ENCODE data around the gene SELENON.

Gene SELENON

DNA sequence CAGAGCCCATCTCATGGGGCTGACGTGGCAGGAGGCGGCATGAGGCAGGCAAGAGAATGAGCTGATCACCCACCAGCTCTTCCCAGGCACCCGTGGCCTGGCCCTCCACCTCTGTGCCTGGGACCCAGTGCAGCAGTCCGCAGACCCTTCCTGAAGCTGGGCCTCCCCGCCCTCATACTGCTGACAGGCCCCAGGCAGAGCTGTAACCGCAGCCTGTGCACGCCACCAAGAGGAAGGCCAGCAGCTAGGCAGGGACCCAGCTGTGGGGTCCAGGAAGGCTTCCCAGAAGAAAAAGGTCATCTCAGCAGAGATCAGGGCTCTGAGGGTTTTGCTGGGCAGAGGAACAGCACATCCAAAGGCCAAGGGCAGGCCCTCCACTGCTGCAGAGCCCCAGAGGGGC, 9.9 kb downstream of the SELENON start:
- DNase-seq: no peak

DNA sequence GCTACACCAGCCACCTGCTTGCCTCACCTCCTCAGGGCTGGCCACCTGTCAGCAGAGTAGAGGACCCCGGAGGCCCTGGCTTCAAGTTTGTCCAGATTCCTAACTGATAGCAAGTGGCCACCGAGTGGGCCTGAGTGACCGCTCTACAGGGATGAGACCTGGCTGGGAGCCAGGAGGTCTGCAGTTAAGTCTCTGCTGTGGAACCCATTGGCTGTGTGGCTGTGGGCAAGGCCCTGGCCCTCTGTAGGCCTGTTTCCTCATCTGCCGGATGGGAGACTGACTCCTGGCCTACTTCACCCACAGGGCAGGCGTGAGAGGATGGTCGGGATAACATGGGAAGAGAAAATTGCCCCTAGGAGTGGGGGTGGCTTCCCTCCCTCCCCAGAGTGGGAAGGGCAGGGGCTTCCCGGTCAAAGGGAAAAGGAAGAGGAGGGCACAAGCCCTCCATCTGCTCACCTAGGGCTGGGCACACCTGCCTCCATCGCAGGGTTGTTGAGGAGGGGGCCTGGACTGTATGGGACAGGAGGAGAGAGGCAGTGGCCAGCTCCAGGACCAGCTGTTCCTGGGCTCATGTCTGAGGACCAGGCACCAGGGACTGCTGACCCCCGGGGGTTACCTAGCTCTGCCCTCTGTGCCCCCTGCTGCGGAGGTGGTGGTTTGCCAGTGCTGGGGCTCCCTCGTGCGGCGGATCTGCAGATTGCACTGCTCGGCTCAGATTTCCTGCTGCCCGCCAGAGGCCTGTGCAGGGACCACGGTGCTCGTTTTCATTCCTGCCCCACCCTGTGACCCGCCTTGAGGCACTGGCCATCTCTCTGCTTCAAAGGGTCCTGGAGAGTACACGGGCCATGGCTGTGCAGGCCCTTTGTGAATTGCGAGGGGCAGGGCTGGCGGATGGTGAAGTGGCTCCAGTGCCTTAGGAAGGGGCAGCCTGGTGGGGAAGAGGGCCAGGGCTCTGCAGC, 10.6 kb downstream of the SELENON start:
- DNase-seq: peak; percentile 86

DNA sequence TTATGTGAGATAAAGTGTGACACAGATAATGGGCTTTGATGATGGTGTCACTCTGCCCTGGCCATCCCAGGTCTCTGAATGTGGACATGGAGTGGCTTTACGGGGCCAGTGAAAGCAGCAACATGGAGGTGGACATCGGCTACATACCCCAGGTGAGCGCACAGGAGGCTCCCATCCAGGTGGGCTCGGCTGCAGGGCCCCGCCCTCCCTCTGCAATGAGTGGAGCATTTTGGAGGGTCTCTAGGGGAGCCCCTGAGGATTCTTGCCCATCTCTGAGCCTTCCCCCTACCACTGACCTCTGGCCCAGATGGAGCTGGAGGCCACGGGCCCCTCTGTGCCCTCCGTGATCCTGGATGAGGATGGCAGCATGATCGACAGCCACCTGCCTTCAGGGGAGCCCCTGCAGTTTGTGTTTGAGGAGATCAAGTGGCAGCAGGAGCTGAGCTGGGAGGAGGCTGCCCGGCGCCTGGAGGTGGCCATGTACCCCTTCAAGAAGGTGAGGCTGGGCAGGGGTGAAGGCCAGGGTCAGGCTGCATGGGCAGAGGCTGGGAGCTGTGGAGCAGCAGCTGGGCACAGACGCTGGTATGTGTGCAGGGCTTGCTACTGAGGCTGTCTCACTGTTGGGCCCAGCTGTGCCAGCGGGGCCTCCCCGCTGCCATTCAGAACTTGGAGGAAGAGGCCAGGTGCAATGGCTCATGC, 11.5 kb downstream of the SELENON start:
- DNase-seq: no peak

DNA sequence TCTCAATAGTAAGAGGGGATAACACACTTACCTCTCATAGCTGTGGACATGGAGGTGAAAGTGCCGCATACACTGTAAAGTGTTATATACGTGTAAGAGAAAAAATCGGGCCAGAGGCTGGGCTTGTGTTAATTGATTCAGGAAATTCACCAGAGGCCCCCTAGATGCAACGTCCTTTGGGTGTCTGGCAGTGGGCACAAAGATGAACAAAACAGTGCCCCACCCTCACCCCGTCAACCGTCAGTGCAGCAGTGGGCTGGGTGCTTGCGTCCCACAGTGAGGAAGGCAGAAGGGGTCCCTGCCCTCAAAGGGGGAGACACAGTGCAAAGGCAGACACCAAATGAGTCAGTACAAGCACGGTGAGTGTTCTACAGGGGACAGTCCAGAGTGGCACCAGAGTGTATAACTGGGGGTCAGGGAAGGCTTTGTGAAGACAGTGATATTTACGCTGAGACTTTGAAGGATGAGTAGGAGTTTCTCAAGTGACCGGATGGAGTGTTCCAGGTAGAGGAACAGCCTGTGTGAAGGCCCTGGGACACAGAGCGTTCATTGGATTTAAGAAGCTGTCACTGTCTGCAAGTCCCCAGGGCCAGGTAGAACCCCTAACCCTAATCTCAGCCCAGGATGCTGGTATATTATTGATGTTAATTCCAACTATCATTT, 13.2 kb downstream of the SELENON start:
- no peak for DNase-seq

DNA sequence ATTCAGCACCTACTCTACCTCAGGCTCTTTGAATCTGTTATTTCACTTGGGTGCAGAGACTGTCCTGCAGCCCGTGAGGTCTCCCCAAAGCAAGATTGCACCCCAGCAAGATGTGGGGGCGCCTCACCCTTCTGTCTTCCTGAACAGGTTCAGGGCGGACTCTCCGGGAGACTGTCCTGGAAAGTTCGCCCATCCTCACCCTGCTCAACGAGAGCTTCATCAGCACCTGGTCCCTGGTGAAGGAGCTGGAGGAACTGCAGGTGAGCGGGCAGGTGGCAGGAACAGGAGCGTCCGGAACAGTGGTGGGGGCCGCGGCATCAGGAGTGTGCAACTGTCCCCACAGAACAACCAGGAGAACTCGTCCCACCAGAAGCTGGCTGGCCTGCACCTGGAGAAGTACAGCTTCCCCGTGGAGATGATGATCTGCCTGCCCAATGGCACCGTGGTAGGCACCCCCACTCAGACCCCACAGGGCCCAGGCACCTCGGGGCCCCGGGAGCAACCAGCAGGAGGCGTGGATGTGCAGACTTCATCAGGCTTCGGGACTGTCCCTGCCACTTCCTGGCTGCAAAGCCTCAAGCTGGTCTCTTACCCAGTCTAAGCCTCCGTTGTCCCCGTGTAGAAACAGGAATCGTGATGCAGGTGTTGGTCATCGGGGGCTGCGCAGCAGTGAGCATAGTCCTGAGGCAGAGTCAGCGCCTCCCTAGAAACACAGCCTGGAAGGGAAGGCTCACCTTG, 13.9 kb downstream of the SELENON start:
- no peak for DNase-seq

DNA sequence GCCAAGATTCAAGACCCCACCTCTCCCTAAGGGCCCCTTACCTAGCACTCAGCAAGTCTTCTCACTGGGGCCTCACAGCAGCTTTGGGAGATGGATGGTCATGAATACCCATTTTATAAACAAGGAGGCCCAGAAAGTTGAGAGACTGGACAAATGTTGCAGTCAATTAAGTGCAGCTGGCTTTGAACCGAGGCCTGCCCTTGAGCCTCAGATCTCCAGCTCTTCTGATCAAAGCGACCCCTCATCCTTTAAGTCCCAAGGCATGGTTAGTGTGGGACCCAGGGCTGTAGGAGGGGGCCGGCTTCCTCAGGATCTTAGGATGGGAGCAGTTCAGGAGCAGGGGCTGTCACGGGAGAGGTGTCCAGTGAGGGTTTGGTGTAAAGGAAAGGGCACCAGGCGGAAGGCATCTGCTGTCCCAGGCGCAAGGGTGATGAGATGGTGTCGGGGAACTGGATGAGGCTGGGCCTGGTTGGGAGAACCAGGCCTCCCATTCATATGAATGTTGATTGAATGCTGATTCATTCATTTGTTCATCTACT, 14.6 kb downstream of the SELENON start:
- DNase-seq: no peak

DNA sequence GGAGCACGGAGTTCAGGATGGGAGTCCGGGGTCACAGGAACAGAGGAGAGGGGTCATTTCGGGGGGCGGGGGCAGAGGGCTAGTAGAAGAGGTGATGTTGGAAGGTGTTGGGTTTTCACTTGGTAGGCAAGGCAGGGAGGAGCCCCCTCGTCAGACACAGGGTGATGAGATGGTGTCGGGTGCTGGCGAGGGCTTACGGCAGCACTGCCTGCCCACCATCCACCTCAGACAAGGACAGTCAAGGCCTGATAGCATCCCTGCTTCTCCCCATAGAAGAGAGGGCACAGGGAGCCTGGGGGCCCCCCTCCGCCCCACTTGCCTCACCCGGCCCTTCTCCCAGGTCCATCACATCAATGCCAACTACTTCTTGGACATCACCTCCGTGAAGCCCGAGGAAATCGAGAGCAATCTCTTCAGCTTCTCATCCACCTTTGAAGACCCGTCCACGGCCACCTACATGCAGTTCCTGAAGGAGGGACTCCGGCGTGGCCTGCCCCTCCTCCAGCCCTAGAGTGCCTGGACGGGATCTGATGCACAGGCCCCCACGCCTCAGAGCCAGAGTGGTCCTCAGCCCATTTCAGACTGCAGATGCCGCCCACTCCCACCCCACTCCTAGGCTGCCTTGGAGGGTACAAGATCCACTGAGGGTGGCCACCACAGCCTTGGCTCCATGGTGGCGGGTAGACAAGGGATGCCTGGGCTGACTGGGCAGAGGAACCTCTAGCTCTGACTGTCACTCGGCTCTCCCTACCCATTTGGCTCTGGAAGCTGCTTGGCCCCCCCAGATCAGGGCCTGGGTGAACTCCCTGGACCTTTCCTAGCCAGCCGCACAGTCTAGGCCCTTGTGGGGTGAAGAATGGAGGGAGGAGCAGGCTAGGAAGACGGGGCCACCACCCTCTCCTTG, 15.5 kb downstream of the SELENON start:
- no peak for DNase-seq

DNA sequence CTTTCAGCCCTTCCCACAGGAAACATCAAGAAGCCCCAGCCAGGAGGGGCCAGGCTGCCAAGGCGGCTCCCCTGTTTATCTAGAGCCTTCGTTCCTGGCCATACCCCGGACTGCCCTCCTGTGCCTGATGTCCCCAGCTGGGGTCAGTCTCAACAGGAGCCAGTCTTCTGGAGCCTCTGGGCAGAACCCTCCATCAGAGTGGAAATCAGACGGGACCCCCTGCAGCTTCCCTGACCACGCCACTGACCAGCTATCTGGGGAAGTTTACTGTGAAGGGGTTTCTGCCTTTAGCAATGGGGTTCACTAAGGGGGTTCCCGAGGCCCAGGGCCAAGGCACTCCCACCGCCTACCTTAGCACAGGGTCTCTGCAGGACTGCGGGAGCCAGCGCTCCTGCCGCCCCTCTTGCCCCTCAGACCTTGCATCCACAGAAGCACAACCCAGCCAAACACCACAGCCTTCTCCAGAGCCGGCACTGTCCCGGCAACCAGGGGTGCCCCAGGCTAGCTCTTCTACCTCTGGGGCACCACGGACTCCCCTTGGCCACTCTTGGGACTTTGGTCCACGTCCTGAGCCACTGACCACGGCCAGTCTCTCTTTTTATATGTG, 16.2 kb downstream of the SELENON start:
- DNase-seq: no peak

DNA sequence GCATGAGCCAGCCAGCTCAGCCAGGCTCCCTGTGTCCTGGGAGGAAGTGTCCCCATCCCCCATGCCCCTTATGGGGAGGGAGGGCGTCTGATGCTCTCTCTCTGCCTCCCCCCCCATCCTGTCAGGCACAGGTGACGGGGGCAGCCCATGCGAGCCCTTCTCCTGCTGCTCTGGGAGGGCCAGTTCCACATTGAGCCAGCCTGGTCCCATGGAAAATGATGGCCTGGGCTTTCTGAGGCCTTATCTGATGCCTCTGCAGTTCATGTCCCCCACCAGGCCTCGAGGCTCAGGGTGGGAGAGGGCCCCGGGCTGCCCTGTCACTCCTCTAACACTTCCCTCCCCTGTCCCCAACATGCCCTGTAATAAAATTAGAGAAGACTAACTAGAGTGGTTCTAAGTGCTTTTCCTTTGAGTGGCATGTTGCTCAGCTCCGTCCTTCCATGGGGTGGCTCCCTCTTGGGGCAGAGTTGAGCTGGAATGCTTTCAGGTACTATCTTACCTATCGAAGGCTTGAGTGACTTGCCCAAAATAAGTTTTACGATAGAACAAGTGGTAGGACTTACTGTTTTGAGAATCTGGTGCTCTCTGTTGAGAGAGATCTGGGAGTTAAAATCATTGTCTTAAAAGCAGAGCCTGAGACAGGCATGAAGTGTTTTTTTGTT, 18.0 kb downstream of the SELENON start:
- no peak for DNase-seq

DNA sequence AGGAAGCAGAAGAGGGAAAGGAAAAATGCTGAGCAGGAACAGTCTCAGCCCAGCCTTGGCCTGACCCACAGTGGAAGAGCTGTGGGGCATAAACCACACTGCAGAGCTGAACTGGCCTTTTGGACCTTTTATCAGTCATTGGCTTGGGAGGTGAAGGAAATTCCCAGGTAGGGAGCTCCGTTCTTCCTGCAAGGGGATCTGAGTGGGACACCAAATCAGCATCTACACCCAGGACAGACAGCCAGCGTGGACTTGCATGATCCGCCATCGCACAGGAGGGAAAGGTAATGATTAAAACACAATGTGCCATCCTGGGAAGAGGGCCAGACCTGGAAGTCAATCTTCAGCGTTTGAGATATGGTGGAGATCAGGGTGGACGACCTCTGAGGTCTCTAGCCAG, 18.6 kb downstream of the SELENON start:
- DNase-seq: no peak

DNA sequence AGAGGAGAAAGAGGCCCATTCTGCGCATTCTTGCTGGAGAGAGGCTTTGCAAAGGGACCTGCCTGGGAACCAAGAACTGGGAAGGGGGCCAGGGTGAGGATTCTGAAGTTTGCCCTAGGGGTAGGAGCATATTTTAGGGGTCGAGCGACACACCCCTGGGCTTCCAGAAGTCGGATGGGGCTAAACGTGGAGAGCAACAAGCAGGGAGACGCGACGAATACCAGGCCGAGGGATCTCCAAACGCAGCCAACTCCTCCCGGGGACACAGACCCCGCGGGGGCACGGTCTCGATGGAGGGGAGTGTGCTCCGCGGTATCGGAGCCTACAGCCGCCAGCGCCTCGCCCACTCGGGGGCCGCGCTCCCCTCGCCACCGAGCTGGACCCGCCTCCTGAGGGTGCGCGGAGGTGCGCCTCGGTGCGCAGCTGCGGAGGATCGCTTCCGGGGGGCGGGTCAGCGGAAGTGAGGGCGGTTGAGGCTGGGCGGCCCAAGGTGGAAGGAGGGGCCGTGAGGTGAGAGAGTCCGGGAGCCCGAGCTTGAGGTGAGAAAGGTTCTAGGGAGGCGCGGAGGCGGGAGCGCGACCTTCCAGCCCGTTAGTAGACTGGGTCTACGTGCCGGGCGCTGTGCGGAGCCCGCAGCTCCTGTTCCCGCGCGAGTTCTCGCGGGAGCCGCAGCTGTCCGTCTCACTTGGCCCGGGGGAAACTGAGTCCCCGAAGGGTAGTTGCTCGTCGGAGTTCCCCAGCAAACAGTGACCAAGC, 19.7 kb downstream of the SELENON start, which contains the start of gene MTFR1L:
TSS of gene MTFR1L (plus strand) at position 464 of the 756 bp plus-strand sequence. CDS start 3,151 bp downstream, outside the sequence.
- peak; percentile 93 for DNase-seq

DNA sequence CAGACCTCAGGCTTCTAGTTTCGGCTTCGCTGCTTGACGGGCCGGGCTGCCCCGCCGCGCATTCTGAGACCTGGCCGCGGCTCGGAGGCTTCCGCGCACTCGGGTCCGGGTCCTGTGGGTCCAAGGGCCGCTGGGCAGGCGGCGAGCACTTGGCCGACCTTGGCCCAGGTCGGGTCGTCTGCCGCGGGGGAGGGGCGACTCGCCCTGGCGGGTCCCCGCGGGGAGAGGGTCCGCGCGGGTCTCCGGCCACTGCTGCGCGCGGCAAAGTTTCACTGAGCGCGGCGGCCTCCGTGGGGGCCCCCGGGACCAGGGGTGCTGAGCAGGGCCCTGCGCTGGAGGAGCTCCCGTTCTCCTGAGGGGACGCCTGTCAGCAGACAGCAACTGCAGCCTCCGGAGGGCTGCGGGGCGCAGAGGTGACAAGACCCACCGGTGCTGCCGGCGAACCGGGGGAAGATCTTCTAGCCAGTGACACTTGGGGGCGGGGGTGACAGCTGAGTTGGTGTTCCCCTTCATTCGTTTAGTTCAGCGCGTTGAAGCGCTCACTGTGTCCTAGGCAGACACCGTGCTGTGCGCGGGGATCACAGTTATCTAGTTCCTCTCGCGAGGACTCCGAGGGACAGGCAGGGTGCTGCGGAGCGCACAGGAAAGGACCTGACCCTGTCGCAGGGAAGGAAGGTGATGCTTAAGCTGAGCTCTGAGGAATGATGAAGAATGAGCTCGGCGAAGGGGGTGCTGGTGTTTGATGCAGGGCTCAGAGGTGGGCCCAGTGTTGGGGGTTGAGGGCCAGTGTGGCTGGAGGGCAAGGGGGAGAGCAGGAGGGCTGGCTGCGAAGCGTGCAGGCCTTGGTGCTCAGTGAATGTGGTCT, 20.5 kb downstream of the SELENON start:
- peak; percentile 71 for DNase-seq

DNA sequence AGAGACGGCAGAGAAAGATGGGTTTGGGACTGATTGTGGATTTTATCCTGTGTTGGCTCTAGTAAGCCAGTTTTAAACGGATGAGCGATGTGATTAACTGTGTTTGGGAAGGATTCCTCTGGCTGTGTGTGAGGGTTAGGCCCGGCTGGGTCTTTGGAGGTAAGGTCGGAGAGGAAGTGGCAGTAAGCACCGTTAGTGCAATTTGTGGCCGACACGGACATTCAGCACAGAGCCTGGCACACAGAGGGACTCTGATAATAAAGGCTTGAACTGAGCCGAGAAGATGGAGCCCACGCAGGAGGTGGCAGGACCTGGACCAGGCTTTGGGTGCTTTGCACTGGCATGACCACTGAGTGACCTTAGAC, 21.1 kb downstream of the SELENON start:
- no peak for DNase-seq

DNA sequence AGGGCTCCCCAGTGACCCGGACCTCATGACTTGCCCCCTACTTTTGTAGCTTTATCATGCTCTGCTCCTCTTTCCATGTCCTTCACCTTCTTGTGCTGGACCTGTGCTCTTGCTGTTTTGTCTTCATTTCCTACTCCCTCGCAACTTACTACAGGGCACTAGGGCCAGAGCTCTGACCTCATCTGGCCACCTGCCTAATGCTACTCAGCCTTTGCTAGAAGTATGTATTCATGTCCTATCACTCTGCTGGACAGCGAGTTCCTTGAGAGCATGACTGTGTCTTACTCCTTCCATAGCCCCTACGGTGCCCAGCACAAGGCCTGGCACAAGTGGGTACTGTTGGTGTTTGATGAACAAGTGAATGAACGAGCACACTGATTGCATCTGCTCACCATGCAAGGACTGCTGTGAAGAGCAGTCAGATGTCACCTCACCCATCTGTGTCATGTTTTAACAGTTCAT, 21.7 kb downstream of the SELENON start:
- no peak for DNase-seq

DNA sequence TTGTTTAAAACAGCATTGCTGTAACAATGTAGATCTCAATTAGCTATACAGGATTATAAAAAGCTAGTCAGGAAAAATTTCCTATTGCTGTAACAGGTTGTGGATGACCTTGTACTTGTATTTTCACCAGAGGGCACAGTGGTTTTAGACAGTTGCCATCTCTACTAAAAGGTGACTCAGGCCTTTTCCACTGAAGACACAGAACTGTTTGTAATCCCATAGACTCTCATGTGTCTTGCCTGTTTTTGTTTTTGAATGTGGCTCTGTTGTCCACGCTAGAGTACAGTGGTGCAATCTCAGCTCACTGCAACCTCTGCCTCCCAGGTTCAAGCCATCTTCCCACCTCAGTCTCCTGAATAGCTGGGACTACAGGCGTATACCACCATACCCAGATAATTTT, 25.6 kb downstream of the SELENON start:
- DNase-seq: no peak

DNA sequence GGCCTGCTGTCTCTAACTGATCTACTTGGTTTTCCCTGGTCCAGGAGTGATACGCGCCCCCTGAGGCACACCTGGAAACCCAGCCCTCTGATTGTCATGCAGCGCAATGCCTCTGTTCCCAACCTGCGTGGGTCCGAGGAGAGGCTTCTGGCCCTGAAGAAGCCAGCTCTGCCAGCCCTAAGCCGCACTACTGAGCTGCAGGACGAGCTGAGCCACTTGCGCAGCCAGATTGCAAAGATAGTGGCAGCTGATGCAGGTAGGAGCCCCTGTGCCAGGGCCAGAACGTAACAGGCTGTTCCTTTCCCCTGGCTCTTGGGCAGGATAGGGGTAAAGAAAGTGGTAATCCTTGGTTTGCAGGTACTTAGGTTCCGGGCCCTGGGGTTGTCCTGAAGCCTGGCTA, 26.6 kb downstream of the SELENON start:
- DNase-seq: no peak

DNA sequence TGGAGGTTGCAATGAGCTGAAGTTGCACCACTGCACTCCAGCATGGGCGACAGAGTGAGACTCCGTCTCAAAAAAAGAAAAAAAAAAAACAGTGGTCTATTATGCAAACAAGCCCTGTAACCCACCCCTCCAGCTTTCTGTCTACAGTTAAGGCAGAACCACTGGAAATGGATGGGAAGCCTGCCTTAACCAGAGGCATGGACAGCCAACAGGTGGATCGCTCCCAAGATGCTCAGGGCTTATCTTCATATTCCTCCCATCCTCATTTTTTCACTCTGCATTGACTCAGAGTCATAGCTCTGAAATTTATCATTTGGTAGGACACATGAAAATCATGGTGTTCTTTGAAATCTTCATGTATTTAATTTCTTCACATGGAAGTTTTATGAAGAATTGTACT, 28.5 kb downstream of the SELENON start:
- no peak for DNase-seq

DNA sequence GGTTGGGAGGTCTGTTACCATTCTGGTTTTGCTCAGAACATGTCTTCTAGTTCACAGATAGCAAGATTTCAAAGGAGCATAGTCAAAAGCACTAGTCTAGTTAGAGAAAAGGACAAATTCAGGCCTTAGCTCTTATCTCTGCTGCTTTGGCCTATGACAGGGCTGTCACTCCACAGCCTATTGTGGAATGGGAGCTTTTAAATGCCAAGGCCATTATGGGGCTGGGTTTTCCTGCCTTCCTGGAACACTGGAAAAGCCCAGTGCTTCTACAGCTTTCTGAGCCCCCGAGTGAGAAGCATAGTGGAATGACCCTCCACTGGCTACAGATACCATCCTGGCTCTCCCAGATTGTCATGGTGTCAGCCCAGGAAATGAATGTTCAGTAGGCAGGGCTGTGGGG, 29.1 kb downstream of the SELENON start:
- DNase-seq: no peak
